ENCODE data around the gene SLC4A4. TPM values are rescaled to one million over a fixed set of nuclear protein-coding genes. Genes with fewer than 3 reads are reported as not detected.

SLC4A4 gene
- total RNA-seq, 2 donors from 2014 or later: 3.1 to 6.3 TPM

DNA sequence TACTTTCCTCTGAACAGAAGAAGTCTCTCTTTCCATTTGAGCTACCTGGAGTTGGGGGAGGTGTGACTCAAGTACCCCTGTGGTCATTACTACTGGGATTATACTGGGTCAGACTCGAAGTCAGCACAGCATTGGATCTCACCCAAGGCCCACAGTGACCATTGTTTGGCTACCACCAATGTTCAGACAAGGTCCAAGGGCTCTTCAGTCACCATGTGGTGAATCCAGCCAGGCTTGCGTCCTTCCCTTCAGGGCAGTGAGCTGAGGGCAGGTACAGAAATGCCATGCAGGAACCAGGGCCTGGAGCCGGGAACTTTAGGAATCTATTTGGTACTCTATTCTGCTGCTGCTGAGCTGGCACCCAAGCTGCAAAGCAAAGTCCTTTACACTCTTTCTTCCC, 5.5 kb upstream of the SLC4A4 start:
- Mint-ChIP-seq H3K4me1 (ENCODE audit: low read depth in 2 of 2) (peaks cover 2 to 3% of the 10 kb centered on the region in 2 donors), H3K4me3 (no peak overlapping the region), H3K27me3 (no peaks in the 10 kb centered on the region), H3K36me3 (peaks cover 2% of the 10 kb centered on the region), H3K9me3 (no peaks in the 10 kb centered on the region), H3K27ac (no peak overlapping the region)
- ATAC-seq (no peak), DNase-seq (ENCODE audit: low spot score) (no peak)

DNA sequence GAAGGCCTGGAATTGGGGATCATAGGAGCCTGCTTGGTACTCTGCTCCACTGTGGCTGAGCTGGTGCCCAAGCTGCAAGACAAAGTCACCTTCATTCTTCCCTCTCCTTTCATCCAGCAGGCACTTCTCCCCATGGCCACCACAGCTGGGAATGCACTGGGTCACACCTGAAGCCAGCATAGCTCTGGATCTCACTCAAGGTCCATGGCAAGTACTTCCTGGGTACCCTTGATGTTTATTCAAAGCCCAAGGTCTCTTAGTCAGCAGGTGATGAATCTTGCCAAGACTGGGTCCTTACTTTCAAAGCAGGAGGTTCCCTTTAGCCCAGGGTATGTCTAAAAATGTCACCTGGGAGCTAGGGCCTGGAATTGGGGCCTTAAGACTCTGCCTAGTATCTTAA, 4.9 kb upstream of the SLC4A4 start:
- Mint-ChIP-seq H3K4me1 (ENCODE audit: low read depth in 2 of 2) (peaks cover 8 to 9% of the 10 kb centered on the region in 2 donors), H3K4me3 (no peak overlapping the region), H3K27ac (no peak overlapping the region), H3K9me3 (no peaks in the 10 kb centered on the region), H3K27me3 (no peaks in the 10 kb centered on the region), H3K36me3 (peaks cover 8% of the 10 kb centered on the region)
- no peak for DNase-seq (ENCODE audit: low spot score)
- ATAC-seq: no peak

- Mint-ChIP-seq H3K36me3 (peaks cover 9% of the 10 kb centered on the region), H3K27ac (no peak overlapping the region), H3K4me1 (ENCODE audit: low read depth in 2 of 2) (peaks cover 11 to 13% of the 10 kb centered on the region in 2 donors), H3K4me3 (no peak overlapping the region), H3K27me3 (no peaks in the 10 kb centered on the region), H3K9me3 (no peaks in the 10 kb centered on the region)
- ATAC-seq (no peak), DNase-seq (ENCODE audit: low spot score) (no peak)
These were observed 4.3 kb upstream of the SLC4A4 start for GRCh38 chr4:71334465-71334882.

DNA sequence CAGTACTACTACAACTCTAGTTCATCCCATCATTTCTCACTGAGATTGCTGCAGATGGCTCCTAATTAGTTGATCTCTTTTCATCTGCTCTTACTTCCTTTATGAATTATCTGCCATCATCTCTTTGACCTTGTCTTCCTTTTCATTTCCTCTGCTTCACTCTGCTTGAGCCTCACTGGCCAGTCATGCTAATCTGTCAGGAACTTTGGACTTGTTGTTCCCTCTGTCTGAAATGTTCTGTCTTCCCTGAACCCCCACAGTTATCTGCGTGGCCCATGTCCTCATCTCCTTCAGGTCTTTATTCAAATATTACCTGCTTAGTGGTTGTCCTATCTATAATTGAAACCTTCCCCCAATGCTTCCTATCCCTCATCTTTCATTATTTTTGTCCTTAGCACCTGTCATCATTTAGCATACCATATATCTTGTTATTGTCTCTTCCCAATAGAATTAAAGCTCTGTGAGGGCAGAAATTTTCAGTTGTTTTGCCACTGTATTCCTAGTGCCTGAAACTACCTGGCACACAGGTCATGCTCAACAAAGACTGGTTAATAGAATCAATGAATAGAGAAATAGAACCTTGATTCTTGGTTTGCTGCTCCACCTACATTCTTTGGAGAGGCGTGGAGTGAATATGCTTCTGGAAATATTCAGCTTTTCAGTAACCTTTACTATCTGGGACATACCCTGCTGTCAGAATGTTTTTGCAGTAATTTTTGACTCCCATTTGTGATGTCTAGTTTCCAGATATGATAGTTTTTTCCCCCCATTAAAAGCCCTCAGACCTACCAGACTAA, 5.0 kb downstream of the SLC4A4 start:
- Mint-ChIP-seq H3K4me3 (no peak overlapping the region), H3K27ac (no peak overlapping the region), H3K9me3 (no peaks in the 10 kb centered on the region), H3K36me3 (peaks cover 8% of the 10 kb centered on the region), H3K27me3 (no peaks in the 10 kb centered on the region), H3K4me1 (ENCODE audit: low read depth in 2 of 2) (peaks cover 8% of the 10 kb centered on the region in 2 donors)
- DNase-seq (ENCODE audit: low spot score) (no peak), ATAC-seq (no peak)

GRCh38 chr4:71346710-71347109, 7.9 kb downstream of the SLC4A4 start:
- ATAC-seq (no peak), DNase-seq (ENCODE audit: low spot score) (no peak)
- Mint-ChIP-seq H3K9me3 (no peaks in the 10 kb centered on the region), H3K27ac (no peak overlapping the region), H3K4me1 (ENCODE audit: low read depth in 2 of 2) (peaks cover 3 to 4% of the 10 kb centered on the region in 2 donors), H3K36me3 (peaks cover 6% of the 10 kb centered on the region), H3K4me3 (no peak overlapping the region), H3K27me3 (no peaks in the 10 kb centered on the region)

GRCh38 chr4:71348586-71348985, 9.8 kb downstream of the SLC4A4 start:
- H3K36me3 Mint-ChIP-seq: peaks cover 5% of the 10 kb centered on the region

GRCh38 chr4:71355045-71355444, 16.2 kb downstream of the SLC4A4 start:
- H3K27ac Mint-ChIP-seq: no peak overlapping the region
- ATAC-seq (no peak), DNase-seq (ENCODE audit: low spot score) (no peak)
- no peaks in the 10 kb centered on the region for H3K27me3 Mint-ChIP-seq
- H3K4me1 Mint-ChIP-seq (ENCODE audit: low read depth in 2 of 2): no peaks in the 10 kb centered on the region
- no peaks in the 10 kb centered on the region for H3K9me3 Mint-ChIP-seq
- no peaks in the 10 kb centered on the region for H3K36me3 Mint-ChIP-seq
- H3K4me3 Mint-ChIP-seq: no peak overlapping the region

More at GRCh38 chr4:71348586-71348985, 9.8 kb downstream of the SLC4A4 start:
- ATAC-seq (no peak), DNase-seq (ENCODE audit: low spot score) (no peak)
- Mint-ChIP-seq H3K27ac (no peak overlapping the region), H3K27me3 (no peaks in the 10 kb centered on the region), H3K4me3 (no peak overlapping the region), H3K9me3 (no peaks in the 10 kb centered on the region), H3K4me1 (ENCODE audit: low read depth in 2 of 2) (peaks cover 3 to 4% of the 10 kb centered on the region in 2 donors)

DNA sequence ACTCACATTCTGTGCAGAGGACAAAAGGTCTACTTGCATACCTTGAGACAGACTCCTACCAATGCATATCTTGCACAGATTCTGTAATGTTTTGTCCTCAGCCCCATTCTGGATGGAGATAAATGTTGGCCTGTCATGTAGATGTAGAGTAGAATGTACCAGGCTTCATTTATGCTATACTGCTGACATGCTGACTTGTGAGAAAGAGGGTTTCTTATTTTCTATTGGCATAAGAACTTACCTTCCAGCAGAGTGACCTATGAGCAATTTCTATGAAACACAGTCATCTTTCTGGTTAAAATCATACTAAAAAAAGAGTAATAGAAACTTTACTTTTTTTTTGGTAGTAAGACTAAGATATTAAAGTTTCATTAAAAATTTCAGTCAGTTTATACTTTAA, 17.2 kb downstream of the SLC4A4 start:
- Mint-ChIP-seq H3K4me3 (no peak overlapping the region), H3K27ac (no peak overlapping the region), H3K4me1 (ENCODE audit: low read depth in 2 of 2) (no peaks in the 10 kb centered on the region), H3K27me3 (no peaks in the 10 kb centered on the region), H3K9me3 (no peaks in the 10 kb centered on the region), H3K36me3 (no peaks in the 10 kb centered on the region)
- no peak for ATAC-seq
- DNase-seq (ENCODE audit: low spot score): no peak

DNA sequence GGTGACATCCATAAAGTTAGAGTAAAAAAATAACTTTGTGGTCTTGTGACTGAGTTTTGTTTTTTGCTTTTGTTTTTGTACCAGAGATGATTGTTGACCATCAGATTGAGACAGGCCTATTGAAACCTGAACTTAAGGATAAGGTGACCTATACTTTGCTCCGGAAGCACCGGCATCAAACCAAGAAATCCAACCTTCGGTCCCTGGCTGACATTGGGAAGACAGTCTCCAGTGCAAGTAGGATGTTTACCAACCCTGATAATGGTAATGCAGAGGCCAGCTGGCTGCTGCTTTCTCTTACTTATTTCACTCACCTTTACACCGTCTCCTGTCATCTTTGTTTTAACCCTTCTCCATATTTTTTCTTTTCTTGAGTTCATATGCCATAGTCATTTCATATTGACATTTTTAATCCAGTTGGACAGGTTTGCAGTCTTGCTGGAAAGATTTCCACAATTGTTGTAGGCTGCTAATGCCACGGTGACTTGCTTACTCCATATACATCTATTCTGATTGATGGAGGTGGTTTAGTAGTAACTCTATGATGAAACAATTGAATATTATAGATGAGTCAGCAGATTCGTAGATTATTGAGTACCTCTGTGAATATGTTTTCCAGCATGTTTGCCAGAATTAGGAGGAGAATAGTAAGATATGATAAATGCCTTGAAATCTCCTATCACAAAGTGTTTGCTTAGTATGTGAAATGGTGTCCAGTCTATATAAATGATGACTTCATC, 18.3 kb downstream of the SLC4A4 start:
- ATAC-seq (no peak), DNase-seq (ENCODE audit: low spot score) (no peak)
- Mint-ChIP-seq H3K4me1 (ENCODE audit: low read depth in 2 of 2) (no peaks in the 10 kb centered on the region), H3K27me3 (no peaks in the 10 kb centered on the region), H3K4me3 (no peak overlapping the region), H3K36me3 (no peaks in the 10 kb centered on the region), H3K9me3 (no peaks in the 10 kb centered on the region), H3K27ac (no peak overlapping the region)

GRCh38 chr4:71360844-71361243, 22.0 kb downstream of the SLC4A4 start:
- Mint-ChIP-seq H3K4me3 (no peak overlapping the region), H3K27ac (no peak overlapping the region), H3K9me3 (no peaks in the 10 kb centered on the region), H3K4me1 (ENCODE audit: low read depth in 2 of 2) (no peaks in the 10 kb centered on the region), H3K36me3 (no peaks in the 10 kb centered on the region), H3K27me3 (no peaks in the 10 kb centered on the region)
- DNase-seq (ENCODE audit: low spot score) (no peak), ATAC-seq (no peak)

GRCh38 chr4:71361476-71361875, 22.7 kb downstream of the SLC4A4 start:
- Mint-ChIP-seq H3K4me3 (no peak overlapping the region), H3K9me3 (no peaks in the 10 kb centered on the region), H3K36me3 (no peaks in the 10 kb centered on the region), H3K27ac (no peak overlapping the region), H3K4me1 (ENCODE audit: low read depth in 2 of 2) (no peaks in the 10 kb centered on the region), H3K27me3 (no peaks in the 10 kb centered on the region)
- ATAC-seq (no peak), DNase-seq (ENCODE audit: low spot score) (no peak)

- peaks cover 0 to 3% of the 10 kb centered on the region in 2 donors for H3K4me1 Mint-ChIP-seq (ENCODE audit: low read depth in 2 of 2)
- ATAC-seq: no peak
- H3K36me3 Mint-ChIP-seq: no peaks in the 10 kb centered on the region
- DNase-seq (ENCODE audit: low spot score): no peak
- H3K9me3 Mint-ChIP-seq: no peaks in the 10 kb centered on the region
- H3K4me3 Mint-ChIP-seq: no peak overlapping the region
- H3K27ac Mint-ChIP-seq: no peak overlapping the region
- H3K27me3 Mint-ChIP-seq: no peaks in the 10 kb centered on the region
These were observed 27.9 kb downstream of the SLC4A4 start for GRCh38 chr4:71366766-71367165.

GRCh38 chr4:71367546-71367945, 28.7 kb downstream of the SLC4A4 start:
- Mint-ChIP-seq H3K27ac (no peak overlapping the region), H3K4me1 (ENCODE audit: low read depth in 2 of 2) (peaks cover 0 to 3% of the 10 kb centered on the region in 2 donors), H3K27me3 (no peaks in the 10 kb centered on the region), H3K4me3 (no peak overlapping the region), H3K36me3 (no peaks in the 10 kb centered on the region), H3K9me3 (no peaks in the 10 kb centered on the region)
- DNase-seq (ENCODE audit: low spot score) (no peak), ATAC-seq (no peak)

- Mint-ChIP-seq H3K27ac (no peak overlapping the region), H3K27me3 (no peaks in the 10 kb centered on the region), H3K4me1 (ENCODE audit: low read depth in 2 of 2) (peaks cover 0 to 3% of the 10 kb centered on the region in 2 donors), H3K9me3 (no peaks in the 10 kb centered on the region), H3K36me3 (no peaks in the 10 kb centered on the region), H3K4me3 (no peak overlapping the region)
- DNase-seq (ENCODE audit: low spot score) (no peak), ATAC-seq (no peak)
These were observed 30.1 kb downstream of the SLC4A4 start for GRCh38 chr4:71368906-71369305.
